OCI-LY7 (cell line): ENCODE results near the gene WFDC10B.

ENCODE experiments used
- CTCF ChIP-seq: fragments of 200-600 bp; sonication (generic); conservative IDR thresholded peaks from 2 replicates; pipeline ENCODE4 v1.5.1; 2014; ENCODE audit warnings: mild to moderate bottlenecking, antibody characterized with exemption, low read length, moderate library complexity, mixed read lengths
- EZH2phosphoT487 ChIP-seq: fragments of 200-600 bp; sonication (generic); IDR thresholded peaks from 2 replicates; pipeline ENCODE4 v1.6.1; 2018; ENCODE audit warnings: low read depth, borderline replicate concordance, mild to moderate bottlenecking, mixed run types, antibody characterized with exemption, low read length, moderate library complexity, mixed read lengths

GRCh38 chr20:45701873-45702272 lies 2.9 kb downstream of the WFDC10B start, which contains the start of gene WFDC13:
- TF ChIP-seq CTCF: no peak
- TF ChIP-seq EZH2phosphoT487: no peak
